ENCODE data around the gene RNF26.

RNF26 gene

GRCh38 chr11:119372260-119373058 is 38.1 kb downstream of the RNF26 start:
- in situ Hi-C loops (cut with HindIII; ENCODE audit: low sequenced_read_pairs) = no loop called here
- no peak overlapping the region for H3K4me3 ChIP-seq (ENCODE audit: low read depth, low read length)
- no peak for TF ChIP-seq CTCF (IDR thresholded peaks at IDR 0.05; ENCODE audit: low read depth, low read length)
- DNase-seq (ENCODE audit: low read depth, low spot score) = no peak

GRCh38 chr11:119373059-119373920 is 39.0 kb downstream of the RNF26 start:
- in situ Hi-C loops (cut with HindIII; ENCODE audit: low sequenced_read_pairs) = no loop called here
- TF ChIP-seq CTCF (IDR thresholded peaks at IDR 0.05; ENCODE audit: low read depth, low read length) = no peak
- no peak overlapping the region for H3K4me3 ChIP-seq (ENCODE audit: low read depth, low read length)
- DNase-seq (ENCODE audit: low read depth, low spot score) = no peak

GRCh38 chr11:119373921-119374631 is 39.7 kb downstream of the RNF26 start:
- in situ Hi-C loops (cut with HindIII; ENCODE audit: low sequenced_read_pairs) = no loop called here
- peak; percentile 95 for TF ChIP-seq CTCF (IDR thresholded peaks at IDR 0.05; ENCODE audit: low read depth, low read length)
- peak; percentile 70 for DNase-seq (ENCODE audit: low read depth, low spot score)

GRCh38 chr11:119374632-119375336 is 40.5 kb downstream of the RNF26 start:
- TF ChIP-seq CTCF (IDR thresholded peaks at IDR 0.05; ENCODE audit: low read depth, low read length) = no peak
- H3K4me3 ChIP-seq (ENCODE audit: low read depth, low read length) = no peak overlapping the region
- in situ Hi-C loops (cut with HindIII; ENCODE audit: low sequenced_read_pairs) = no loop called here
- DNase-seq (ENCODE audit: low read depth, low spot score) = no peak

More at GRCh38 chr11:119373921-119374631, 39.7 kb downstream of the RNF26 start:
- no peak overlapping the region for H3K4me3 ChIP-seq (ENCODE audit: low read depth, low read length)

- TF ChIP-seq CTCF (IDR thresholded peaks at IDR 0.05; ENCODE audit: low read depth, low read length) = no peak
- DNase-seq (ENCODE audit: low read depth, low spot score) = peak; percentile 74
- in situ Hi-C loops (cut with HindIII; ENCODE audit: low sequenced_read_pairs) = no loop called here
- H3K4me3 ChIP-seq (ENCODE audit: low read depth, low read length) = no peak overlapping the region
Observed at GRCh38 chr11:119375337-119376196, 41.2 kb downstream of the RNF26 start.
